Vagina (tissue), 2 donors: ENCODE measurements around the gene GGCX. TPM values are rescaled to one million over a fixed set of nuclear protein-coding genes. Genes with fewer than 3 reads are reported as not detected.
A peak's percentile ranks its signal among the peaks of the same experiment; 100 is the strongest.

ENCODE experiments used
- DNase-seq, 2 donors: peaks; one replicate each; pipeline ENCODE4 v3.0.0-alpha.2; 2017; ENCODE audit errors: extremely low spot score in 2 of 2
- H3K27ac ChIP-seq: fragments of 200-600 bp; sonication (generic); one replicate; pipeline ENCODE4 v1.5.1; 2019
- H3K27me3 ChIP-seq: fragments of 200-600 bp; sonication (generic); one replicate; pipeline ENCODE4 v1.5.1; 2019
- H3K36me3 ChIP-seq, 2 donors: fragments of 200-600 bp; sonication (generic); one replicate each; pipeline ENCODE4 v1.5.1; 2017 to 2019
- H3K4me1 ChIP-seq: fragments of 200-600 bp; sonication (generic); one replicate; pipeline ENCODE4 v1.5.1; 2019
- H3K4me3 ChIP-seq, 2 donors: fragments of 200-600 bp; sonication (generic); 1 replicate in 1 of 2; 2 replicates in 1 of 2; pipeline ENCODE4 v1.5.1; 2016 to 2019
- H3K9me3 ChIP-seq: fragments of 200-600 bp; sonication (generic); one replicate; pipeline ENCODE4 v1.5.1; 2019
- POLR2A ChIP-seq, 2 donors: fragments of 450-650 bp; IDR thresholded peaks; one replicate each; pipeline ENCODE4 v1.6.1; 2017; ENCODE audit warnings: antibody characterized with exemption in 2 of 2, mild to moderate bottlenecking in 2 of 2, moderate library complexity in 2 of 2
- POLR2AphosphoS5 ChIP-seq, 2 donors: sonication (generic); formaldehyde crosslinking; IDR thresholded peaks; one replicate each; pipeline ENCODE4 v1.9.0; 2017; ENCODE audit warnings: antibody characterized with exemption in 2 of 2, mild to moderate bottlenecking in 2 of 2, low read depth in 1 of 2; ENCODE audit not compliant: insufficient read depth in 1 of 2
- intact Hi-C: fragments of 100-400 bp; cut with DNase I; formaldehyde crosslinking; loops from one replicate; pipeline ENCODE4 v1.15.1; 2023
- total RNA-seq: library from RNA; depleted of rRNA; stranded (reverse); fragments of >200 nt; gene quantifications from one replicate; pipeline ENCODE4 v1.2.3, GENCODE V29; 2016
- TF ChIP-seq, protein P1 (sequence below), 3 experiments: fragments of 450-650 bp in 2 of 3; fragments of 200-600 bp in 1 of 3; sonication (generic) in 1 of 3; IDR thresholded peaks; one replicate each; pipeline ENCODE4 v1.5.1; 2017 to 2019; ENCODE audit warnings: antibody characterized with exemption in 3 of 3, mild to moderate bottlenecking in 2 of 3, moderate library complexity in 2 of 3

GGCX gene
- total RNA-seq, result 18.2 TPM

DNA sequence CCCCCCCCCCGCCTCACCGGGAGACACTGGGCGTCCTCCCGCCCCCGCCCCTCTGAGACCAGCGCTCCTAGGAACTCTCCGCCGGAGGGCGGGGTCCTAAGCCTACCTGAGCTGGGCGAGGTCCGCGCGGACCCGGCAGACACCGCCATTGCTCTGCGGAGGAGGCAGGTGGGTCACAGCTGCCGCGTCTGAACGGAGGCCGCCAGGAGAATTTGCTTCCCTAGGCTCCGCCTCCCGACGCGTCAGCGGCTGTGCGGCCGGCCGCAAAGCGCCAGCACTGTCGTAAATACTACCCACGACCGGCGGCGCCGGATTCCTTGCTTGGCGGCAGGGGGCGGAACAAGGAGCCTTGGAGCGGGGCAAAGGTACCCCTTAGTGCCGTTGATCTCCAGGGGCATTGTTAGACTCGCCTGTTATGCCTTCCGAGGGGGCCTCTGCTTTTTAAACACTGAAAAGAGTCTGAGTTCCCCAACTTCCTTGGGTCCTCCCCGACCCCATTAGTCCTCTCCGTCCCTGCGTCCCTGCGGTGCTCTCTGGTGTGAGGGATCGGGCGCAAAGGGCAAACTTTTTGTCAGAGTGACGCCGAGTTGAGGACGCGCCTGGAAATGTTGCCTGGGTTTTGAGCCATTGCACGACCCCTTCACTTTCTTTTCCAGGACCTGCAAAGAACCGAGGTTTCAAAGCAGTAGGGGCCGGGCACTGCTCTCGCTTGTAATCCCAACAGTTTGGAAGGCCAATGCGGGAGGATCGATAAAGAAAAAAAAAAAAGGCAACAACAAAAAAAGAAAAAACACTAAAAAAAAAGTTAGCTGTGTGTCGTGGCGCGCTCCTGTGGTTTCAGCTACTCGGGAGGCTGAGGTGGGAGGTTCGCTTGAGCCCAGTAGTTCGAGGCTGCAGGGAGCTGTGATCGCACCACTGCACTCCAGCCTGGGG lies at the start of gene GGCX:
TSS of gene GGCX (minus strand) at position 214 of the 933 bp plus-strand sequence. CDS start at position 149, 65 bp downstream.
- DNase-seq, result peak in 1 of 2 donors; percentile 93
- no peaks in the 10 kb centered on the region for H3K9me3 ChIP-seq
- TF ChIP-seq POLR2AphosphoS5 (IDR thresholded peaks at IDR 0.05; ENCODE audit: insufficient read depth in 1 of 2, low read depth in 1 of 2), result peak; percentile 87 to 95
- peak in 1 of 2 donors; percentile 74 for TF ChIP-seq POLR2A (IDR thresholded peaks at IDR 0.05)
- TF ChIP-seq, protein P1, sequence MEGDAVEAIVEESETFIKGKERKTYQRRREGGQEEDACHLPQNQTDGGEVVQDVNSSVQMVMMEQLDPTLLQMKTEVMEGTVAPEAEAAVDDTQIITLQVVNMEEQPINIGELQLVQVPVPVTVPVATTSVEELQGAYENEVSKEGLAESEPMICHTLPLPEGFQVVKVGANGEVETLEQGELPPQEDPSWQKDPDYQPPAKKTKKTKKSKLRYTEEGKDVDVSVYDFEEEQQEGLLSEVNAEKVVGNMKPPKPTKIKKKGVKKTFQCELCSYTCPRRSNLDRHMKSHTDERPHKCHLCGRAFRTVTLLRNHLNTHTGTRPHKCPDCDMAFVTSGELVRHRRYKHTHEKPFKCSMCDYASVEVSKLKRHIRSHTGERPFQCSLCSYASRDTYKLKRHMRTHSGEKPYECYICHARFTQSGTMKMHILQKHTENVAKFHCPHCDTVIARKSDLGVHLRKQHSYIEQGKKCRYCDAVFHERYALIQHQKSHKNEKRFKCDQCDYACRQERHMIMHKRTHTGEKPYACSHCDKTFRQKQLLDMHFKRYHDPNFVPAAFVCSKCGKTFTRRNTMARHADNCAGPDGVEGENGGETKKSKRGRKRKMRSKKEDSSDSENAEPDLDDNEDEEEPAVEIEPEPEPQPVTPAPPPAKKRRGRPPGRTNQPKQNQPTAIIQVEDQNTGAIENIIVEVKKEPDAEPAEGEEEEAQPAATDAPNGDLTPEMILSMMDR (IDR thresholded peaks at IDR 0.05), result peak; percentile 6 to 59 (median 14)
- H3K36me3 ChIP-seq, result peaks cover 0 to 8% of the 10 kb centered on the region in 2 donors
- H3K27ac ChIP-seq, result peak within 1 kb of the TSS; percentile 95
- no peaks in the 10 kb centered on the region for H3K27me3 ChIP-seq
- intact Hi-C loops, result no loop called here
- peaks cover 25% of the 10 kb centered on the region for H3K4me1 ChIP-seq
- peak within 1 kb of the TSS; percentile 73 to 90 for H3K4me3 ChIP-seq

DNA sequence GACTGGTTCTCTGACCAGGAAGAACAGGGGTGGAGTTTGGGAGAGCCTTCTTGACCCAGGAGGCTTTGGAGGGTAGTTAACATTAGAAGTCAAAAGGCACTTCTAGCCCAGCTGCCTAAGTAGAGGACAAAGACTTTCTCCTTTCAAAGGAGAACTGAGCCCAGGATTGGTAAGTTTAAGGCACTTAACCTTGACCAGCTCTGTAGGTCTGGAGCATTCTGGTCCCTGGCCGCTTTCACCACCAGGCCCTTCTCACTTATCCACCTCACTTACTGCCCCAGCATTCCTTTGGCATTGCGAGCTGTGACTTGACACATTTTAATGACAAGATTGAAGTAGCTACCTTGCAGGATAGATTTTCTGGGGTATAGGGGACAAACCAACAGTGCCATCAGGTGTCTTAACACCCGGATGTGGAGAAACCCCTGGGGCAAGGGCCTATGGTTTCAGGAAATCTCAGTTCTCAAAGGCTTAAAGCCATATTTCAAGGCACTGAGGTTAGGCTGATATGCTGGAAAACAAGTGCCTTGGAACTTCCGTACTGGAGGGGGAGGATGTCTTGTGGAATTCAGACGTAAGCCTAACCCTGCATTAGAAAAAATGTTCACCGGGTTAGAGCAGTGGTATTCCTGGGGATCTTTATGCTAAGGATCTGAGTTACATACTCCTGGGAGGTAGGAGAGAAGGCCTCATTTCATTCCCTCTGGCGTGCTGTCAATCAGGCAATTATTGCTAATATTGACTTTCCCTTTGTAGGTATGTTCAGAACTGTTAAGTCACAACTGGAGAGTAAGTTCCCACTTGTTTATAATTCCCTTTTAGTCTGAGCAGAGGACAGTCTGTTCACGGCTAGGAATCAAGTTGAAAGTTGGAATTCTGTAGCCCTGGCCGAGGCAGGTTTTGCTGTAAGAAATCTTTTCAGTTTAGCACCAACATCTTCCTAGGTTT lies 46.2 kb upstream of the GGCX start:
- intact Hi-C loops, result loop anchor here (10.0 kb wide), 1 partner anchor 63 kb away; no protein-coding TSS in a partner anchor
- peaks cover 0 to 11% of the 10 kb centered on the region in 2 donors for H3K36me3 ChIP-seq
- no peak for TF ChIP-seq POLR2AphosphoS5 (IDR thresholded peaks at IDR 0.05; ENCODE audit: insufficient read depth in 1 of 2, low read depth in 1 of 2)
- TF ChIP-seq POLR2A (IDR thresholded peaks at IDR 0.05), result no peak
- TF ChIP-seq, protein P1 (IDR thresholded peaks at IDR 0.05), result no peak
- H3K27ac ChIP-seq, result no peak overlapping the region
- no peaks in the 10 kb centered on the region for H3K9me3 ChIP-seq
- peaks cover 81% of the 10 kb centered on the region for H3K4me1 ChIP-seq
- no peak for DNase-seq
- no peak overlapping the region for H3K4me3 ChIP-seq
- no peaks in the 10 kb centered on the region for H3K27me3 ChIP-seq

DNA sequence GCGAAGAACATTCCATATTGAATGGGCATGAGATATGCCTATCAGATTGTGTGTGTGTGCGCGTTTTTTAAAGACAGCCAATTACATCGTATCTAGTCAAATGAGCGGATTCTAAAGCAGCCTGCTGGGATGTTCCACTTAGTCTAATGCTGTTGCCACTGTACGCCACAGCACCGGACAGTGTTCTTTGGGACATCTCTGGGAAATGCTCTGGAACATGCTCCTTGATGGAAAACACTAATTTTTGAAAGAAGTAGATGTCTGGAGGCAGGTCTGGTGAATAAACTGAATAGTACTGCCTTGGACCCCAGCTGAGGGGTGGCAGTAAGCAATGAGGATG lies 44.8 kb upstream of the GGCX start:
- H3K36me3 ChIP-seq, result peaks cover 0 to 11% of the 10 kb centered on the region in 2 donors
- no peak for DNase-seq
- TF ChIP-seq POLR2A (IDR thresholded peaks at IDR 0.05) (no peak), POLR2AphosphoS5 (IDR thresholded peaks at IDR 0.05; ENCODE audit: insufficient read depth in 1 of 2, low read depth in 1 of 2) (no peak)
- TF ChIP-seq, protein P1 (IDR thresholded peaks at IDR 0.05), result no peak
- peaks cover 84% of the 10 kb centered on the region for H3K4me1 ChIP-seq
- no peaks in the 10 kb centered on the region for H3K27me3 ChIP-seq
- intact Hi-C loops, result loop anchor here (10.0 kb wide), 1 partner anchor 61 kb away; no protein-coding TSS in a partner anchor
- no peak overlapping the region for H3K4me3 ChIP-seq
- no peaks in the 10 kb centered on the region for H3K9me3 ChIP-seq
- no peak overlapping the region for H3K27ac ChIP-seq

DNA sequence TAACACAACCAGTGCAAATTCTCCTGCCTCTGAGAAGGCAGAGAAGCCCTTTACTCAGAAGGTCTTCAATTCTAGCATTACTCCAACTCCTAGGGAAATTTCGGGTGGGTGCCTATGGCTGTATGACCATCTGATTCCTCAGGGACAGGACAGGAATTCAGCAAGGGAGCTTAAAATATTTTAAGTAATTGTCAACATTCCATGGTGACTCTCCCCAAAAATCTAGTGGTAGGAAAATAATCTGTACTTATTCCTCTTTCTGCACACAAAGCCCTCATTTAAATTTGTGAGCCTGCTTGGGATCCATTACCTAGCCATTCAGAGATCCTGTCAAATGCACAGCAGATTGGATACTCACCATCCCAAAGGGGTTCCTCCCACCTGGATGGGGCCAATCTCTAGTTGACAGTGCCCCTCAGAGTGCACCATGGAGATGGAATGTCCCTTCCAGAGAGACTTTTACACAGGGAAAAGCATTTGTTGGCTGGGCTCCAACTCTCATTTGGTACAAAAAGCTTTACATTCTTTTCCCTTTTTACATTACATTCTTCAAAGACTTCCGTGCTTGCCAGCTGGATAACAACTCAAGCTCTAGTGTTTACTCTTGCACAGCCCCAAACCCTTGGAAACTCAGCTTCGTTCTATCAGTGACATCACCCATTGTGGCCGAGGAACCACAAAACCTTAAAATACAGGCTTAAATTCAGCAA lies 44.3 kb upstream of the GGCX start:
- no peaks in the 10 kb centered on the region for H3K9me3 ChIP-seq
- H3K27me3 ChIP-seq, result no peaks in the 10 kb centered on the region
- intact Hi-C loops, result loop anchor here (10.0 kb wide), 1 partner anchor 61 kb away; no protein-coding TSS in a partner anchor
- peaks cover 84% of the 10 kb centered on the region for H3K4me1 ChIP-seq
- DNase-seq, result no peak
- peaks cover 0 to 11% of the 10 kb centered on the region in 2 donors for H3K36me3 ChIP-seq
- H3K27ac ChIP-seq, result no peak overlapping the region
- H3K4me3 ChIP-seq, result no peak overlapping the region
- TF ChIP-seq, protein P1 (IDR thresholded peaks at IDR 0.05), result no peak
- TF ChIP-seq POLR2A (IDR thresholded peaks at IDR 0.05) (no peak), POLR2AphosphoS5 (IDR thresholded peaks at IDR 0.05; ENCODE audit: insufficient read depth in 1 of 2, low read depth in 1 of 2) (no peak)
